ENCODE results near the gene RHOG.
"Not testable (repeated sequence)": the region's sequence is repeated elsewhere in the genome, so short reads cannot be mapped to it uniquely, and the experiment has no call there.

The RHOG gene

GRCh38 chr11:3832816-3833215 is 7.9 kb downstream of the RHOG start:
- DNase-seq: no peak

GRCh38 chr11:3831378-3832239 is 9.2 kb downstream of the RHOG start:
- DNase-seq: no peak

DNA sequence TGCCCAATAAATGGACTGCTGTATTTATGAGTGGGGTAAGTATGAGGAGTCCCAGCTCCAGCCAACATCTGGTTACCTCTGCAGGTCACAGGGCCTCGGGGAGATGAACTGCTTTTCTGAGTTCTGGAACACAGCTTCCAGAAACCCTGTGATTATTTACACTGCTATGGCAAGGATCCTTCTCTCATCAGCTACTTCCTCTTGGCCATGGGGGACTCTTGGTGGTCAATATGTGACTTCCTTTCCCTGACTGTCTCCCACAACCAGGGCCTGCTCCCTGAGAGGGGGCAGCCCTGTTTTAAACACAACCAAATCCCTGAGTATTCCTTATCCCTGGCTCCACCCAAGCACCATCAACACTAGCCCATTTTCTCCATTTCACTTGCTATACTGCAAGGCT is 10.0 kb downstream of the RHOG start:
- no peak for DNase-seq

GRCh38 chr11:3830088-3830487 is 10.7 kb downstream of the RHOG start:
- DNase-seq: no peak

- no peak for DNase-seq
These were observed 13.1 kb downstream of the RHOG start for GRCh38 chr11:3827434-3828186.

- DNase-seq: no peak
These were observed 14.0 kb downstream of the RHOG start for GRCh38 chr11:3826721-3827120.

GRCh38 chr11:3825473-3826154 is 15.1 kb downstream of the RHOG start:
- no peak for DNase-seq

GRCh38 chr11:3824714-3825472 is 15.9 kb downstream of the RHOG start:
- peak; percentile 49 to 77 (median 69) for DNase-seq

DNA sequence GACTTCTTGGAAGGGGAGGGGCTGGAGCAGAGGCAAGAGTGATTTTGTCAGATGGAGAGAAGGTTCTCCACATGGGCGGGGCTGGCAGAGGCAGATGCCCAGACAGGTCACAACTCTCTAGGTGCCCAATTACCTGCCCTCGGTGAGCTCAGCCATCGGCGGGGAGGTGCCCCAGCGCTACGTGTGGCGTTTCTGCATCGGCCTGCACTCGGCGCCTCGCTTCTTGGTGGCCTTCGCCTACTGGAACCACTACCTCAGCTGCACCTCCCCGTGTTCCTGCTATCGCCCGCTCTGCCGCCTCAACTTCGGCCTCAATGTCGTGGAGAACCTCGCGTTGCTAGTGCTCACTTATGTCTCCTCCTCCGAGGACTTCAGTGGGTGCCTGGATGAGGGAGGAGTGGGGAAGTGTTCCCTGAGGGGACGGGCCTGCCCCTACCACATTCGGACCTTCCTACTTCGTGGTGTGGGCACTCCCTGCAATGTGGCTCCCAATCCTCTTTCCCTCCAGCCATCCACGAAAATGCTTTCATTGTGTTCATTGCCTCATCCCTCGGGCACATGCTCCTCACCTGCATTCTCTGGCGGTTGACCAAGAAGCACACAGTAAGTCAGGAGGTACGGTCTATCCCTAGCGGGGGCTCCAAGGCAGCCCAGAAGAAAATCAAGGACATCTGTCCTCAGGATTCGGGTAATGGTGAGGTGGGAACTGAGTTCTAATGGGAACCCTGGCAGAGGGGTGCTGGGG is 16.8 kb downstream of the RHOG start:
- no peak for DNase-seq

DNA sequence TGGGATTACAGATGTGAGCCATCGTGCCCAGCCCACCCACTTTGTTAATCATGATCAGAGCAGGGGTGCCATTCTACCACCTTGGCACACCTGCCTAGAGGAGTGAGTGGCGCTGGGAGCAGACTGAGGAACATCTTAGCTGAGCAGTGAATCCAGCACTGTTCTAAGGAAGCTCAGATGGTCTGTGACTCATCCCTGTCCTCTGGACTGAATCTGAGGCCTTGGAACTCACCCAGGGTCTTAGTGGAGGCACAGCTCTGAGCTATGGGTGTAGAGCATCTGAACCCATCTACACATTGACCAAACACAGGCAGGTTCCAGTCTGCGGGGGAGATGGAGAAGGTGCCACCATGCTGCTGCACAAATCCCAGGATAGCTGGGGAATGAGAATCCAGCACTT is 17.5 kb downstream of the RHOG start:
- DNase-seq: no peak

GRCh38 chr11:3822312-3822711 is 18.4 kb downstream of the RHOG start:
- DNase-seq: no peak

DNA sequence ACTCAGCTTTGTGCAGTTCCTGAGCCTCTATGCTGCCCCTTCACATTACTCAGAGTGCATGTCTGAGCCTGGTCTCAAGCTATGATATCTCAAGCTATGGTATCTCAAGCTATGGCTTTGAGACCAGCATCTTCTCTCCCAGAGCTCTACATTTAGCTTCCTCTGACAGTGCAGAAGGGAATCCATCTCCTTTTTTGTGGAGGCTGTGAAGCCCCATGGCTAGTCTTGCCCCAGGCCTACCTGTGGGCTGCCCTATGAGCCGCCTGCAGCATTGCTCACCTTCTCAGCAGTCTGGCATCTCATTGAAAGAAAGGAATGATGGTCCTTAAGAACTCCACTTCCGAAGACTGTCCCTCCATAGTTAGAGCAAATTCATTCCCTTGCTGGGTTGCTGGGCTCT is 19.8 kb downstream of the RHOG start:
- no peak for DNase-seq

DNA sequence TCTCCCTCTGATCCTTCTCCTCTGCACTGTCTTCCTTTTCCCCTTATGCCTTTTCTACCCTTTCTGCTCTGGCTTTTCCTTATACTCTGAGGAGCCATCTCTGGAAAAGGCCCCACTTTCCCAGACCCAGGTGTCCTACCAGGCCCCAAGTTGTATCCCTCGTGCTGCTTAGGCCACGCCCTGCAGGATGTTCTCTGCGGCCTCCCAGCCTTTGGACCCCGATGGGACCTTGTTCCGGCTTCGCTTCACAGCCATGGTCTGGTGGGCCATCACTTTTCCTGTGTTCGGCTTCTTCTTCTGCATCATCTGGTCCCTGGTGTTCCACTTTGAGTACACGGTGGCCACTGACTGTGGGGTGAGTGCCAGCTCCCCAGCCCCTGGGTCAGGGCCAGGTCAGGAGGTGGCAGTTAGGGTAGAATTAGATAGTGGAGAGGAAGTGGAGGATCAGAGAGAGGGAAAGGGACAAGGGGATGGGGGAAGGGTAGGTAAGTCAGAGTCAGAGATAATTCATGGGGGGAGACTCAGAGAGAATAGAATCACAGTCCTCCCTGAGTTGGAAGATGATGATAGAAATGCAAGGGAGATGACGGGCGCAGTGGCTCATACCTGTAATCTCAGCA is 23.5 kb downstream of the RHOG start:
- no peak for DNase-seq

DNA sequence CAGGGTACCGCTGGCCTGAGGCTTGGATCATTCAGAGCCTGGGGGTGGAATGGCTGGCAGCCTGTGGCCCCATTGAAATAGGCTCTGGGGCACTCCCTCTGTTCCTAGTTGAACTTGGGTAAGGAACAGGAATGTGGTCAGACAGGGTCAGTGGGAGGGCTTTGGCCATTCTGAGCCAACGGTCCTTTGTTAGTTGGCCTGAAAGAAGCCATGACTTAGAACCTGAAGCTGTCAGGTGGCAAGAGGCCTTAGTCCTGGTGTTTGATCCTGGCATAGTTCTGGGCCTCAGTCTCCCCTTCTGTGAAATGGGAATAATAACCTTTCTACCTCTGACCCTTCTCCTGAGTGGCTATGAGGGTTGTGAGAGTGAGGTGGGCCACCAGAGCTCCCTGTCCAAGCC is 24.1 kb downstream of the RHOG start:
- DNase-seq: no peak

DNA sequence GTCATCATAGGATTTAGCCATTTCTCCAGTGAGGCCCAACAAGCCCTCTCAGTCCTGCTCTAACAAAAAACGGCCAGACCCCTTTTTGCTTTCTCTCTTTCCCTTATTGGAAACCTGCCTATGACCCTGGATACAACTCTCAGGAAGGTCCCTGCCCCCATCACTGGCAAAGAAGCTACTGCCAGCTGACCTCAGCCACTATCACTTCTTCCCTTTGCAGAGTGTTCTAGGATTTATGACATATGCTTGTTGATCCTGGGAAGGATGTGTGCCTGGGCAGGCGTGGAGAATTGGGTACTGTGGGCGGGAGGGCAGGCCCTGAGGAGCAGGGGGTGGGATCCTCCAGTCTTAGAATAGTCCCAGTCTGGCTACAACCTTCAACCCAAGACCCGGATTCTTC is 24.9 kb downstream of the RHOG start:
- DNase-seq: no peak

- DNase-seq: not testable (repeated sequence)
These were observed 25.9 kb downstream of the RHOG start for GRCh38 chr11:3814832-3815231.

DNA sequence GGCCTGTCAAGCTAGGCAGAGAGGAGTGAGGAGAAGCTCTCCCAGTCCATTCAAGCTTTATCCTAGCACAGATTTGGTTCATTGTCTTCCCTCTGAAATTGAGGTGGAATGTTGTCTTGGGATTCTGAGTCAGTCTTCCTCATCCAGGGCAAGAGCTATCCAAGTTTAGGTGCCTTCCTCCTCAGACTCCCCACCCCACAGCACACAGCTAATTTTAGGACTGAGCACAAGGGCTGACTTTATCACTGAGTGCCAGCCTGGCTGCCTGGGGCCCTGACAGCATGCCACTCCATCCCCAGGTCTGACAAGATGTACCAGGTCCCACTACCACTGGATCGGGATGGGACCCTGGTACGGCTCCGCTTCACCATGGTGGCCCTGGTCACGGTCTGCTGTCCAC is 29.8 kb downstream of the RHOG start:
- no peak for DNase-seq

- no peak for DNase-seq
These were observed 30.3 kb downstream of the RHOG start for GRCh38 chr11:3810446-3810845.

DNA sequence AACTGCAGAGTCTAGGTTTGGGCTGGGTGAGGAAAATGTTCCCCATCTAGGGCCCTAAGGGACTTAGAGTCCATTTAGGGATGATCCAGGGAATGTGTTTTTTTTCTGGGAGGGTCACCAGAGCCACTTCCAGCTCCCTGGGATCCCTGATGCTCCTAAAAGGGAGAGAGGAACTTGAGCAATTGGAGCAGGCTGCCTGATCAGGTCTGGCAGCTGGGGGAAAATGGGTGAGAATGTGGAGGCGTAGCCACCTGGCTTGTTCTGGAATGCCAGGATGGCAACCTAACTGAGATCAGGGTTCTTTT is 31.2 kb downstream of the RHOG start:
- DNase-seq: no peak

GRCh38 chr11:3808861-3809623 is 31.7 kb downstream of the RHOG start:
- DNase-seq: peak in 4 of 5 donors; percentile 31 to 73 (median 34)
